Right hindlimb (tissue), 1 donor: ENCODE results near the gene ELOVL5.
"Not testable (repeated sequence)": the region's sequence is repeated elsewhere in the genome, so short reads cannot be mapped to it uniquely, and the experiment has no call there.

ENCODE experiments used
- DNase-seq: peaks from one replicate; pipeline ENCODE4 v3.0.0-alpha.2; 2018

The ELOVL5 gene

DNA sequence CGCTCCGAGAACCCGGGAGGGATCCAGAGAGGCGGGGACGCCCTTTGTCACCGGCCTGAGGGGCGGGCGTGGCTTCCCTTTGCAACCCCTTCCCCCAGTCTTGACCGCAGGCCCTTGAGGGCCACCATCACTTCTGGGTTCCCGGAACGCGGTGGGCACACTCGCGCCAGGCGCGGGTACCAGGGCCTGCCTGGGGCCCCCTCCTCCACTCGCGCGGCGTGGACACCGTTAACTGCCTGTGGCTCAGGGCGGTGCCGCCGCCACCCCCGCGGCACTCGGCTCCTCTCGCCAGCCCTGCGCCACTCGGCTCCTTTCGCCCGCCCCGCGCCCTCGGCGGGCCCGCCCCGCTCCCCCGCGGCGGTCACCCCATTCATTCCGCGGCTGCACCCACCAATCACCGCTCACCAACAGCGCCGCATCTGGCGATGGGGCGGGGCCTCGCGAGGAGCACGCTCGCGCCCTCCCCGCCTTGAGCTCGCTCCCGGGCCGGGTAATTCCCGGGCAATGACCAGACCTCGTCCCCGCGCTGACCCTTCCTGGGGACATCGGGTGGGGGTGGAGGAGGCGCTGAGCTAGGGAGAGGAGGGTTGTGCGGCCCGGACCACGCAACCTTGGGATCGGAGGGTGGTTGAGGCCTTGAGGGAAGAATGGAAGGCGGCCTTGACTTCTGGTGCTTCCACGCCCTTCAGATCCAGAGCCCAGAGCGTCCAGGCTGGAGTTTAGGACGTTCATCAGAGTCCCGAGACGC is 10.5 kb upstream of the ELOVL5 start:
- peak; percentile 98 for DNase-seq

DNA sequence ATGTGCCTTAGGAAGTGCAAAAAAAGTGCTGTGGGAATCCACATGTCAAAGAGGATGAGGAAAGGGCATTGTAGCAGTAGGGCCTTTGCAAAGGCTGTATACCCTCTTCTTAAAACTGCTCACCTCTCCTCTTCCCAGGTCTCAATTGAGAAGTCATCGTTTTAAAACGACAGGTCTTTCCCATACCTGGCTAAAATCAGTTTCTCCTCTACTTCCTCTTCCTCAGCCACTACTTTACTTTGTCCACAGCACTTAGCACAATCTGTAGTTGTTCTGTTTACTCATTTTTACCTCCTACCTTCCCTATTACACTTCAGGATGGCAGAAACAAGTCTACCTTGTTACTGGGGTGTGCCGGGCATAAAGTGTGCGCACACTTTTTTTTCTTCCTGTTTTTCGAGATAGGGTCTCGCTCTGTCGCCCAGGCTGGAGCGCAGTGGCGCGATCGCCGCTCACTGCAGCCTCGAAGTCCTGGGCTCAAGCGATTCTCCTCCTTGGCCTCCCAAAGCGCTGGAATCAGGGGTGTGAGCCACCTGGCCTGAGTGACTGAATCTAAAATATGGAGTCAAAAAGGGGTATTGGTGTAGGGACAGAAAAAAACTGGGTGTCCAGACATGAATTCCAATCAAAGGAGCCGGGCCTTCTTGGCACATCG is 9.8 kb upstream of the ELOVL5 start:
- DNase-seq: no peak

DNA sequence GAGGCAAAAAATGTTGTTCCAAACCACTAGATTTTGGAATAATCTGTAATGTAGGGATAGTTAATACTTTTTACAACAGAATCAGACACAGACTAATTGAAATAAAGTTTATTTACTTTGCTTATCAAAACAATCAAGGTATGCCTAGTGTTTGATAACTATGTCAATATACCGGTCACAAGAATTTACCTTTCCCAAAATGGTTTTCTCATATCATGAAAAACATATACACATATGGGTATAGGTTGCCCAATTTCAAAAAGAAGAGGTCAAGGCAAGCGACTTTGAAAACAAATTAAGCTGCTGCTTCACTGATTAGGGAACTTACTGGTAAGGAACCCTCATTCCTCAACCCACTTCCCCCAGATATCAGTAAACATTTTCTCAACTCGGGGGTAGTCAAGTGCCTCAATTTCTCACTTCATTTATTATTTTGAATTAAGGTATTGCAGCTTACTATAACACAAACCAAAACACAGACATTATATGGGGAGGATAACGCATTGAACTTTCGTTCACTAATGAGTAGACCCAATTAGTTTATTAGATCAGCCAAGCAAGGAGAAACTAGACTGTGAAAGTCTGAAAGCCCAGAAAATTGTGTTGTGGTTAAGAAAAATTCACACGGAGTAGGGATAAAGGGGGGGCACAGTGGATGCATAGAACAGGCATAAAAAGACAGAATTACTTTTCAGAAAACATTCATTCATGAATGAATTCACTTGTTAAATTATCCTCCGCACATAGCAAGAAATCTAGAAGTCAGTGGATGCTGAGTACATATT is 9.0 kb upstream of the ELOVL5 start:
- no peak for DNase-seq

DNA sequence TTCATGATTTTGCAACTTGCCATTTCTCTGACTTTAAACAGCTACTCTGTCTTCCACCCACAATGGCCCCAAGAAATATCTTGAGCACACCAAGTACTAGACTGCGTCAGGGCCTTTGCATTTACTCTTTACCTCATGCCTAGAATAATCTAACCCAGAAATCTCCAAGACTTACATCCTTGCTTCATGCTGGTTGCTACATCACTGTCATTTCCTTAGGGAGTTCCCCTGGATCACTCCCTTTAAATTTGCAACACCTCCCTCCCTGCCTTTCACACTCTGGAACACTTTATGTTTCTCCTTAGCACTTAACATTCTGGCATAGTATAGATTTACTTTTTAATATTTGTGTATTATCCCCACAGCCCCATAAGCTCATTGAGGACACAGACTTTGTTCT is 4.9 kb upstream of the ELOVL5 start:
- no peak for DNase-seq

DNA sequence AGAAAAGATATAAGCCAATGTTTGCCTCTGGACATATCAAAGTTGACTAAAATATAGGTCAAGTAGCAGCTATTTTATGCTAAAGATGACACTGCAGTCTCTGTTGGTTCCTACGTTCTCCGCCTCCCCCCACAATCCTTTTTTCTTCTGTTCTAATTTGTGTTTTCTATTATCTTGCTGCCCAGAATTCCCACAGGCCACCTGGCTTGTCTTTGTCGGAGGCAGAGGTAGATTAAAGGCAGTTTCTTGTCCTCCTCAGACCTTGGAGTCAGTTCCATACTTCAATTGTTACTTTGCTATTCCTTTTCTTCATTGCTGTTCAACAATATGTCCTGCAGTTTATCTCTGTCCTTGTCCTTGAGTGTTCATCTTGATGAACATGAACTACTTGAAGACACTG is 3.6 kb upstream of the ELOVL5 start:
- DNase-seq: no peak

DNA sequence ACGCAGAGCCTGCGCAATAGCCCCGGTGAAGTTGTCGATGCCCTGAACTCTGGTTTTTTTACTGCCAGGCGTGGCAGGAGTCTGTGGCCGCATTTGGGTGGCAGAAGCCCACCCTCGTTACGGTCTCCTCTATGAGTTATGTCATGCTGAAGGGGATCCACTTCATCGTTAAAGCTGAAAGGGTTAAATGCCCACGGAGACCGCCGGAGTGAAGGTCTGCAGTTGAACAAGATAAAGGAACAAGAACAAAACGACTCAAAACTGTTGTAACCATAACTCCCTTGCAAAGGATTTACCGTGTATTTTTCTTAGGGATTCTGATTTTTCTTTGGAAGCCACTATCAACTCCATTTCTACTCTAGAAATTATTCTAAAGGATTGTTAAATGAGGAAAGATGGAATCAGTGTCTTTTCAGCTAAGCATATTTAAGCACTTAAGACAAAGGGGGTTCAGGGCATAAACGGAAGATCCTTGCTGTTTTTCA is 501 bp upstream of the ELOVL5 start:
- no peak for DNase-seq

DNA sequence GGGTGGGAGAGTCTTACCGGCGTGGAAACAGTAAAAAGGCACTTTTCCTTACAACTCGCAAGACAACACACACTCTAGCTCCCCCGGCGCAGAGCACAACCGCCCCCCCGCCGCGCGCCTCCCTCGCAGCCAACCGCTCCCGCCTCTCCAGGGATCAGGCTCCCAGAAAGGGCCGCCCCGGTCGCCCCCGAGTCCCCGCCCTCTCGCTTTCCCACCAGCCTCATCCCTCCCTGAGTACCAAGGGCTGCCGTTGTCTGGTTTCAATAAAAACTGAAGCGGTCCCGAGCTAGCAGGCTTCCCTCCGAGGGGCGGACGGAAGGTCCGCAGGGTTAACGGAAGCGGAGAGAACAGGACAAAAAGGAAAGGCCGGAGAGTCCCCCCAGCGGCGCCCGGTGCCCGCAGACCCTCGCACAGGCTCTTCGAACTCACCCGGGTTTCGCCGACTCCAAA is 804 bp downstream of the ELOVL5 start:
- peak; percentile 88 for DNase-seq

DNA sequence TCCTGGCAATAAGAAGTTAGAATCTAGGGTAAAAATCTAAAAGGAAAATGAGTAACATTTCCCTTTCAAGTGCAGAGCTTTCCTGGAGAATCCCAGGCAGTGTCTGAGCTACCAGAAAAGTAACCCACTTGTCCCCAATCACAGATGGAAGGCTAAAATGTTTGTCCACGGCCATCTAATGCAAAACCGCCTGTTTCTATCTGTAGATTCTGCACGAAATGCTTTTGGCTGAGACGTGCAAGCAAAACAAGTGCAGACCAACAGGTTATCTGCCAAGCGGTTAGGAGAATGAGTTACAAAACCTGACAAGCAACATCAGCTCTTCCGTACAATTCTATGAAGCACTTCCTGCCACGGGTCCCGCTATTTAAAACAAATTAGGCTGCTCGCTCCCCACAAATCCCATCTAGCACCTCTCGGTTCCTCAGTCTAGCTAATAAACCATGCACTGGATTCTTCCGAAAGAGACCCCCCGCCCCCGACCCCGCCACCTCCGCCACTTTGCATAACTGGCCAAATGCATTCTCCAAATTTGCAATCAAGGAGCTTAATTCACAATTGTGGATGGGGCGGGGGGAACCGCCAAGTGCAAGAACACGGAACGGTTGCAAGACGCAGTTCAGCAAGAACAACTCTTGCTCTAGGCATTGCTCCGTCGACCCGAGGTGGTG is 1.4 kb downstream of the ELOVL5 start:
- no peak for DNase-seq

DNA sequence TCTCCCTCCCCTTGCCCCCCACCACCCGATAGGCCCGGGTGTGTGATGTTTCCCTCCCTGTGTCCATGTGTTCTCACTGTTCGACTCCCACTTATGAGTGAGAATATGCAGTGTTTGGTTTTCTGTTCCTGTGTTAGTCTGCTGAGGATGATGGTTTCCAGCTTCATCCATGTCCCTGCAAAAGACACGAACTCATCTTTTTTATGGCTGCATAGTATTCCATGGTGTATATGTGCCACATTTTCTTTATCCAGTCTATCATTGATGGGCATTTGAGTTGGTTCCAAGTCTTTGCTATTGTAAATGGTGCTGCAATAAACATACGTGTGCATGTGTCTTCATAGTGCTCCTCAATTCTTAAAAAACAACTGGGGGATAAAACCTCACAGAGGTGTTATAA is 2.7 kb downstream of the ELOVL5 start:
- DNase-seq: not testable (repeated sequence)

DNA sequence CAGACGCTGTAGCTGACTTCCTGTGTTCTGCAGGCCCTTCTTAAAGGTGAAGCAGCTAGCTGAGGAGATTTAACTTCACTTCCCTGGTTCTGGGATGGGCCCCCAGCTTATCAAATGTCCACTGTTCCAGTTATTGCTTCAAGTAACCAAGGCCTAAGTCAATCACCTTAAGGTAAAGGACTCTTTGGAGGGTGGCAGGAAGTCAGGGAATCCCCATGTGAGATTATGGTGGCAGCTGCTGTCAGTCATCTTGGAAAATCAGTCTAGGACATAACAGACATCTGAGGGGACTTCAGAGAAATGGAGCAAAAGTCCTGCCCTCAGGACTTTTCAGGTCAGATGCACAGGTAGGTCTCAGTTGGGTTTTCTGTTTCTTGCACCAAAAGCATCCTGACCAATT is 3.8 kb downstream of the ELOVL5 start:
- DNase-seq: no peak

DNA sequence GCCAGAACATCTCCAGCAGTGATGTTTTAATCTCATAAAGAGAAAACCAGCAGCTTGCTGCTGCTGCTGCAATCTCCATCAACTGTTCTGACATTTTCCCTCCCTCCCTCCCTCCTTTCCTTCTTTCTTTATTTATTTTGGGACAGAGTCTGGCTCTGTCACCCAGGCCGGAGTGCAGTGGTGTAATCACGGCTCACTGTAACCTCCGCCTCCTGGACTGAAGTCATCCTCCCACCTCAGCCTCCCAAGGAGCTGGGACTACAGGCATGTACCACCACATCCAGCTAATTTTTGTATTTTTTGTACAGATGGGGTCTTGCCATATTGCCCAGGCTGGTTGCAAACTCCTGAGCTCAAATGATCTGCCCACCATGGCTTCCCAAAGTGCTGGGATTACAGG is 5.7 kb downstream of the ELOVL5 start:
- DNase-seq: no peak

DNA sequence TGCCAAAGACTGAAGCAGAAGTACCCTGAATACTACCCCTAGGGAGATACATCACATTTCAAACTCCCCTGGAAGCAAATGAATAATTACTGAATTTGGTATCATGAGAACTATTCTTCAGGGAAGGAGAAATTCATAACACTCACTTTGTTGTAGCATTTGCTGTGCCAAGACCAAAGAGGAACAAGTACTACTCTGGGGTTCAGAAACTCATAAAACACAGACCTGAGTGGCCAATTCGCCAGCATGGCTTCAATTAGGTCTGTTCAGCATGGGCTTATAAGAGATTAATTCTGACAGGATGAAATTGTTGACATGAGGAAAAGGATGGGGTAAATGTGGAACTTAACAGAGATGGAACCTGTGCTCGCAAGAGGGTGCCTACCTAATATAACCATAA is 6.5 kb downstream of the ELOVL5 start:
- DNase-seq: no peak

DNA sequence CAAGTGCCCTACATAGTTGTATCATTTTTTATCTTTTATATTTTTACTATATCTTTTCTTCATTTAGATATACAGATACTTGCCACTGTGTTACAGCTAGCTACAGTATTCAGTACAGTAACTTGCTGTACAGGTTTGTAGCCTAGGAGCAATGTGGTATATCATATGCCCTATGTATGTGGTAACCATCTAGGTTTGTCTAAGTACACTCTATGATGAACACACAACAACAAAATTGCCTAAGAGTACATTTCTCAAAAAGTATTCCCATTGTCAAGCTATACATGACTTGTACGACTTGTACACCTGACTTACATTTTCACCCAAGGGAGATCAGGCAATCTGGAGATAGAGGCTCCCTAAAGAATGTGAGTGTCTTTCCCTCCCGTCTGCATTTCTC is 8.2 kb downstream of the ELOVL5 start:
- DNase-seq: no peak

DNA sequence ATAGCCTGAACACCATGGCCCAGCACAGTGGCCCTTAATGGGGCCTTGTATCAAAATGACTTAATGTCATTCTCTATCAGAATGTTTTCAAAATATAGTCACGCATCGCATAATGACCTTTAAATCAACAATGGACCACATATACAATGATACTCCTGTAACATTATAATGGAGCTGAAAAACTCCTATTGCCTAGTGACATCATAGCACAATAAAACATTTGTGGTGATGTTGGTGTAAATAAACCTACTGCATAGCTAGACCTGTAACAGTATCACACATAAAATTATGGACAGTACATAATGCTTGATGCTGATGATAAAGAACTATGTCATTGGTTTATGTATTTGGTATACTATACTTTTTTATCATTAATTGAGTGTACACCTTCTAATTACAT is 9.3 kb downstream of the ELOVL5 start:
- no peak for DNase-seq

DNA sequence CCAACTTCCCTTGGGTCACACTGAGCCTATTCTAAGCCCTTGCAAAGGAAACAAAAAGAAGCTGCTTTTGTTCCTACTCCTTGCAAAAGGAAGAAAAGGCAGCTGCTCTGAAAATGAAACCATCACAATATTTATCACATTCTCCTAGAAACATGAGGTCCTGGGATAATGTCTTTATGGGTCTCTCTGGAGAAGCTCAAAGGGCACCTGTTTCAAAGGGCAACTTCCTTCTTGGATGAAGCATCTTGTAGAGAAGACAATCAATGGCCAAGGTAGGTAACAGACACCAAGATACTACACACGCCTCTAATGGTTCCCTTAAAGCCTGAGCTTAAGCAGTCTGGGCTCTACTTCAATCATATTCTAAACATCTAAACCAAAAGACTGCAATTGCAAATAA is 10.4 kb downstream of the ELOVL5 start:
- no peak for DNase-seq

DNA sequence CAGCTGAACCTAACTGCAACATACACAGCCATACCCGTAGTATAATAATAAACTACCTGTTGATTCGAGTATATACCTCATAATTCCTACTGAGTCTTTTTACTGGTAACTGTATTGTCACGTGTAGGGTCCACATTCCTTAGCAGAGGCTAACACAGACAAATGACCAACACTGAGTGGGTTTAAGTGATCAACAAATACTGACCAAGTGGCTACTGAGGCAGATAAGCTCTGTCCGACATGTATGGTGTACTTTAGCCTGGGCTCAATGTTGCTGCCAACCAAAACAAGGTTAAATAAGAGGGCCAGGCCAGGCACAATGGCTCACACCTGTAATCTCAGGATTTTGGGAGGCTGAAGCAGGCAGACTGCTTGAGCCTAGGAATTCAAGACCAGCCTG is 12.7 kb downstream of the ELOVL5 start:
- no peak for DNase-seq

DNA sequence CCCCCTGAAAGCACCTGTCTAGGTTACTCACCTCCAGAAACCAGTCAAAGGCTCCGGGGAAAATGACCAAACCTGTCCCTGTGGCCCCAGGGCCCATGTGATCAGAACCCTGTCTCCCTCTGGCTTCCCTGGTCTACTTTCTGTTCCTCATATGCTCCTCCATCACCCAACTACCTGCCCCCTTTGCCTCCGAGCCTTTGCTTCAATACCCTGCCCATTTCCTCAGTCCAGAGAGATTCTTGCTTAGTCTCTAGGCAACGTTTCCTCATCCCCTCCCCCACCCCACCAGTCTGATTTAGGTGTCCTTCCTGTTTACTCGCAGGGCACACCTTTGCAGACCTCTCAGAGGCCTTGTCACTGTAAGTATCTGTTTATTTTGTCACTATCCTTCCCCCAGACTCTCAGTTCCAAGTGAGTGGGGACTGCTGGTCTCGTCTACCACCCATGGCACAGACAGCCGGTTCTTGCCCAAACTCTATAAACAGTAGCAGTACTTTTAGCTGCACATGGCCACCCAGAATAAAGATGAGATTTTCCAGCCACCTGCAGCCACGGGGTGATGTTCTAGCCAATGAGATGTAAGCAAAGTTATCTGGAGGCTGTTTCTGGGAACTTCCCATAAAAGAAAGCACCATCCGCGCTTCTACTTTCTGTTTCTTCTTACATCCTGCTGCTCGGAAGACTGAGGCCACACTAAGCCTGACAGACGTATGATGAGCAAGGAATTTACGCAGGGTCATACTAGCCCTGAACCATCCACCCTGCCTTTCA is 13.3 kb downstream of the ELOVL5 start:
- no peak for DNase-seq

DNA sequence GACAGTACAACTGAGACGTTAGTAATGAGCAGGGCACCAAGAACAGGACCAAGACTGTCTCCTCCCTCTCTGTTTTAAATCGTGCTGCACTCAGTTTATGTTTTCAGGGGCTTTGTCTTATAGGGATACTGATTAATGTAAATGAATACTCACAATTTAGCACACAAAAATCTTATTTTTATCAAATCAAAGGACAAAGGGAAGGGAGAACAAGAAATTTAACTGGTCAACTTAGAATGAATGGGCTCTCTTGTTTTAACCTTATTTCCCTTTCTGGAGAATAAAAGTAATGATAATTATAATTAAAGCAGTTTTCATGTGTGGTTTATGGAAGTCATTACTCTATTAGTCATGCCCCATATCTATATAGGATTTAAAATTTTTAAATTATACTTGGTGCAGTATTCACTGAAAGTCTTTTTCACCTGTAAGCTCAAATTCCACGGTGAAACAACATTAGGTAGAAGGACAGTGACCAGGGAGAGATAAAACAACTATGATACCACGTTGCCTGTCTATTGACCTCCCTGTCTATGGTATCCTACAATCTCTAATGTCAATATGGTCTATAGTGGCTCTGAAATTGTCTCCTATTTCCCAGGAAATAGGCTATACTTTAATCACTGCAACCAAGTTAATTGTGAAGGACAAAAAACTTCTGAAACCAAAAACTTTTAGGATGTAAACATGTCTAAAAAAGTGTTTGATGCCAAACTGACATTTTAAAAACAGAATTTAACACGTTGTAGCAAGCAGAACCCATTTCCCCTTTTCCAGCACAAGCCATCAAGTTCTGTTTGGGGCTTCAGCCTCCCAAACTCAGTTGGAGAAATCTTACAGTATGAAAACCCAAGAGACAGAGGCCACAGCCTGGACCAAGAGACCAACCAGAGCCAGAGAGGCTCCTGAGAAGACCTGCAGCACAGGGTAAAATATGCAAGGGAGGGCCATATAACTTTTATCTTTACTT is 15.0 kb downstream of the ELOVL5 start:
- DNase-seq: no peak

DNA sequence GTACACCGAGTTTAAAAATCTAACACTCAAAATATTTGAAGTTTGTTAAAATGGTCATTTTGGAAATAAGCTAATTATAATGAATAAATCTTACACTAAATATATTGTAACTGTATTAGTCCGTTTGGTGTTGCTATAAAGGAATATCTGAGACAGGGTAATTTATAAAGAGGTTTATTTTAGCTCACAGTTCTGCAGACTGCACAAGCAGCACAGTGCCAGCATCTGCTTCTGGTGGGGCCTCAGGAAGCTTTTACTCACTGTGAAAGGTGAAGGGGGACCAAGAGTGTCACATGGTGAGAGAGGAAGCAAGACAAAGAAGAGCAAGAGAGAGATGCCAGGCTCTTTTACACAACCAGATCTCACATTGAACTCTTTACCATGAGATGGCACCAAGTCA is 17.1 kb downstream of the ELOVL5 start:
- no peak for DNase-seq

DNA sequence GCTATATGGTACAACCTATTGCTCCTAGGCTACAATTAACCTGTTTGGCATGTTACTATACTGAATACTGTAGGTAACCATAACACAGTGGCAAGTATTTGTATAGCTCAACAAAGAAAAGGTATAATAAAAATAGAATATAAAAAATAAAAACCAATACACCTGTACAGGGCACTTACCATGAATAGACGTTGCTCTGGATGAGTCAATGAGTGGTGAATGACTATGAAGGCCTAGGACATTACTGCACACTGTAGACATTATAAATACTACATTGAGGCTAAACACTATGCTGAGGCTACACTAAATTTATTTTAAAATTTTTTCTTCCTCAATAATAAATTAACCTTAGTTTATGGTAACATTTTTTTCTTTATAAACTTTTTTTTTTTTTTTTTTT is 18.6 kb downstream of the ELOVL5 start:
- no peak for DNase-seq

DNA sequence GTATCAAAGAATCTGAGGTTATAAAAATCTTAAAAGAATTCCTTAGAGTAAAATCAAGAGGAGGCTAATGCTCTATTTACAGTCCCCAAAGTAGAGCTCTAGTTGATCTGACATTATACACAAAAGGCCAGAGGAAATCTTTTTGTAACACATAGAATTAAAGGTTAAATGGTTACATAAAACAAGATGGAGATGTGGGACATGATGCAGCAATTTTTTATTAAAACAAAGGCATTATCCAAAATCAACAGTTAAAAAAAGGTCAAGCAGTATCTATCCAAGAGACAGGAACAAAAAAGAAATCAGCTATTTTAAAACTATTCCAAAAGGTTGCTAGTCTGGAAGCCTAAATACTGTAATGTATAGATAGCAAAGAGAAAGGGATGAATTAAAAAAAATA is 20.4 kb downstream of the ELOVL5 start:
- no peak for DNase-seq
